CD4-positive, alpha-beta T cell treated with Interleukin-2 at 100 ng/mL for 4 hours (primary cell): Measurements from ENCODE around the gene RPUSD4.

Source experiments
- DNase-seq: peaks from one replicate; pipeline ENCODE4 v3.0.0-alpha.2; 2020; ENCODE audit warnings: low spot score

The RPUSD4 gene

DNA sequence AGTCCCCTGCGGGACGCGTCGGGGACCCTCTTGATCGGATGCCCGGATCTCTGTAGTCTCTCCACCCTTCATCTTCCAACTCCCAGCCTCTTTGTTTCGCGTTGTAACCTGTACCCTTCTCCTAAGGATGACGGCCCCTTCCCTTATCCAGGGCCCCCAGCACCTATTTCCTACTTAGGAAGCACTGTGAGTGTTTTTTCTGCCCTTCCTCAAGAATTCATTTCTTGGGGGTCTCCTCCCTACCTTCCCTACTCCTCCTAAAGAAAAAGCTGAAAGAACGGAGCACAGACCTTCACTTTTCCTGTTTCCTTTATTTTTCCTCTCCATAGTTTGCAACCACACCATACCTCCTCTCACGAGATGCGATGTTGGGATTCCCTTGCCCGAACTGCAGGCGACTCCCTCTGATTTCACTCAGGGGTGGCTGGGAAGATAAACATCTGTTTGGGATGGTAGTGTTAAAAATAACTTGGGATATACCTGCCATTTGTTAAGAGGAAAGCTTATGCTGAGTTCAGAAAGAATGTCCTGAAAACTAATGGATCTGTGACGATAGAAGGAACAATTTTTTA lies 725 bp upstream of the RPUSD4 start:
- DNase-seq = no peak

GRCh38 chr11:126210871-126211235 lies 597 bp downstream of the RPUSD4 start:
- no peak for DNase-seq

DNA sequence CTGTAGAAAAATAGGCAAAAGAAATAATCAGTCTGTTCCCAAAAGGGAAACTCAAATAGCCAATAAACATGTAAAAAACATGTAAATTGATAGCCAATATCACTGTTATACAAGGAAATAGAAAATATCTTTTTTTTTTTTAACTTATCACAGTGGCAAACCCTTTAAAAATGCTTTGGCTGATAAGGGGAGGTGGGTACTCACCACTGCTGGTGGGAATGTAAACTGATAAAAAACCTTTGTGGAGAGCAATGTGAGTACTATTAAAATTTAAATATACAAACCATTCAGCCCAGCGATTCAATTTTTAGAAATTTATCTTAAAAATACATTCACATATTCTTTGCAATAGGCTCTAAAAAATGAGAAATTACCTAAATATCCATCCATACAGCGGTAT lies 3.6 kb downstream of the RPUSD4 start:
- DNase-seq = no peak

DNA sequence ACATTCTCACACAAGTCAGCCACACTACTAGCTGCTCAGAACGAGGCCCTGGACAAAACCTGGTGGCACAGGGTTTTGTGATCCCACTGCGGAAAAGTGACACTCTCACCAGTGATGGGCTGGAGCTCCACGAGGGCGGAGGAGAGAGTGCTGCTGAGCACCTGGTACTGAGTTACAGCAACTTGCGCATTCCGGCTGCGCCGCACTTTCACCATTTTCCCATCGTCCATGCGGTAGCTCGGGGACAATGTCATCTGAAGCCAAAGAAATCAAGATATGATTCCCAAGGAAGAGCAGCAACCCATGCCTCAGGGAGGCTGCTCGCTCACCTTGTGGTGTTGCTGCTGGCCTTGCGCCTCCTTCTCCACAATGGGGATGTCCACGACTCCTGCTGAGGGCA lies 6.1 kb downstream of the RPUSD4 start:
- no peak for DNase-seq

DNA sequence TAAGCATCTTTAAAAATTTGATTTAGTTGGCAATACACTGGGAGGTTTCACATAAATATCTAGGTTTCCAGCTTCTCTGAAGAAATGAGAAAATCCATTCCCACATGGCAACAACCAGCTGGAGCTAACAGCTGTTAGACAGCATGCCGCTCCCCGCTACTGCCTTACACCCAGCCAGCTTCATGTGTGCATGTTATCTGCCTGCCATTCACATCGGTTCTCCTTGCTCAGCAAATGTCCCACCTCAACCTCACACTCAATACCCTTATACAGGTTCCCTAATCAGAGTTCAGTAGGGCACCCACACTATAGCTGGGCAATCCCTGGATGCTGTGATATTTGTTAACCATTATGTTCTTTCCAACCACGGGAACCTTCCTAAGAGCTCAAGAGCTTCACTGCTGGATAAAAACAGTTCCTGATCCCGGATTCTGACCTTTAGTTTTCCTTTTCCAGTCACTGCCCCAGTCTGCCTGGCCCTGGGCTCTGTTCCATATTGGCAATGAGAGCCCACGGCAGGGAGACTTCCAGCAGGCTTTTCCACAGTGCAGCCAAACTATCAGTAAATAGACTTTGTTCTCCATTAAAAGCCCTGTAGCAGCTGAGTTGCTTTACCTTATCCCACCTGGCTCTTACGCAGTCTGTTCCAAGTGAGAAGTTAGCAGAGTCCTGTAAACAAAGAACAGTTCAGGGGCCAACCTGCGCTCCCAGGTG lies 8.6 kb downstream of the RPUSD4 start:
- DNase-seq = no peak

DNA sequence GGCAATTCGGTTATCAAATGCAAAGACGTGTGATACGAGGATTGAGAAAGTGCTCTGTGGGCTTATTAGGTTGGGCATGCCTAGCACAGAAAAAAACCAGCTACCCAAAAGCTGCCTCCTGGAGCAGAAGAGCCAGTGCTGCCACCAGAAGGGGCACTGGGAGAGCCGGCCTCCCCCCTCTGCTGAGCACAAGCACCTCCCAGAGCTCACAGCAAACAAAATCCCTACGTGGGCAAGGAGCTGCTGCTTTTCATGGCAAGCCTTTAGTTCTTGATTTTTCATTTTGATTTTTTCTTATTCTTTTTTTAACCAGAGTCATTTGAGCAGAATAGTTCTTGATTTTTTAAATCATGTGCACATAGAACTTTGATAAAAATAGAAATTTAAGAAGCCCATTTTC lies 12.8 kb downstream of the RPUSD4 start:
- no peak for DNase-seq

- DNase-seq = no peak
These were observed 14.0 kb downstream of the RPUSD4 start for GRCh38 chr11:126197277-126197939.

DNA sequence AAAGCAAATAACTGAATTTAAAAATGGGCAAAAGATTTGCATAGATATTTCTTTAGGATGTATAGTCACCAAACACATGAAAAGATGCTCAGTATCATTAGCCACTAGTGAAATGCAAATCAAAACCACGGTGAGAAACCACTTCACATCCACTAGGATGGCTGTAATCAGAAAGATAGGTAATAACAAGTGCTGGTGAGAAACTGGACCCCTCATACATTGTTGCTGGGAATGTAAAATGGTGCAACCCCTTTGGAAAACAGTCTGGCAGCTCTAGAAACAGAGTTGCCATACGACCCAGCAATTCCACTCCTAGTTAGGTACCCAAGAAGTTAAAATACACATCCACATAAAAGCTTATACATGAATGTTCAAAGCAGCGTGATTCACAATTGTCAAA lies 16.3 kb downstream of the RPUSD4 start:
- DNase-seq = no peak

DNA sequence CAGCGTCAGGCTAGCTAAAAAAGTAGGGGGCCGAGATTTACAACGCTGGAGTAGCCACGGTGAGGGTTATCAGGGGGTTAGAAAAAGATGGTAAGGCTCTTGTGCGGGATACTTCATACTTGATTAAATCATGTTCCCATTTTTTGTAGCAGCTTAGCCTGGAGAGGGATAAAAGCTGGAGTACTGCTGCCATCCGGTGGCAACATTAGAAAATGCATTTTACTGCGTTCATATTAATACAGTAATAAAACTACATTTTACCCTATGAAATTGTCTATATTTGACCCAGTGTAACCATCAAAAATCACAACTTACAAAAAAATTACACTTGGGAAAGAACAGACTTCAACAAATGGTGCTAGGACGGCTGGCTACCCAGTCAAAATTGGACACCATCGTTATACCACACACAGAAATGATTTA lies 17.3 kb downstream of the RPUSD4 start:
- peak; percentile 26 for DNase-seq

- DNase-seq = no peak
These were observed 18.4 kb downstream of the RPUSD4 start for GRCh38 chr11:126193038-126193478.

DNA sequence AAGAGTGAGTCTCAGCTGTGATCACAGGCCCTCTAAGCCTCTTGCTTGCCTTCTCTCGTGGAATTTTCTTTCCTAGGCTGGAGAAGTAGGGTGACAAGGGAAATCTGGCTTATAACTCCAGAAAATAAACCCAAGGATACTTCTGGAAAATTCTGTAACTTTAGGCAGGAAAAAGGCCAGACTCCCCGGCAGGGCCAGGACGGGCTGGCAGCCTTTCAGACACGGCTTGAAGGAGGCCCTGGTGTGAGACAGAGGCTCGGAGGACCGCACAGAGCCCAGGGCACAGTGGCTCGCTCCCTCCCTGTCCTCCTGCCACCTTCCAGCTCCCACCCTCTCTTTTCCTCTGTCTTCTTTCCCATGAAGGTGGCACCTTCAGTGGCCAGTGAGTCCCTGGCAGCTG lies 19.1 kb downstream of the RPUSD4 start:
- DNase-seq = no peak

DNA sequence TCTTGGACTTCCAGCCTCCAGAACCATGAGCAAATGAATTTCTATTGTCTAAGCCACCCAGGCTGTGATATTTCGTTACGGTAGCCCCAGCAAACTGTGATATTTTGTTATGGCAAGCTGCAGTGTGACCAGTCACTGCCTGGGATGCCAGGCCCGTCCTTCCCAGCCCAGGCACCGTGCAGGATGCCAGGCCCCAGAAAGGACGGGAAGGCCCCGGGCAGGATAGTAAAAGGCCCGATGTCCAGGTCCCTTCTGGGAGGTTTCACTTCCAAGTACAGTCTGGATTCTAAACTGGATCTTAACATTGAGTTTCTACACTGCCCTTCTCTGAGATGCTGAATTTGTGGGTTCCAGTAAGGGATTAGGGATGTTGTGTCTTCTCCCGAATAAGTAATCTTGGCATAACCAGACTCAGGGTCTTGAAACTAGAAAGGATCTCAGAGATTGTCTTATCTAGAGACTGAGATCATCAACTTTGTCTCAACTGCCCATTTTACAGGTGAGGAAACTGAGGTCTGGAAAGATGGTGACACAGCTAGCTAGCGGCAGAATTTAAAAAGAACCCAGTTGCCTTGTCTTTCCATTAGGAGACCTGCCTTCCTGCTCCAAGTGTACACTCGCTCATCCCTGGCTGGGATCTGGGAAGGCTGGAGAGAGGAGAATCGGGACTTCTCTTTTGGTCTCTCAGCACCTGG lies 19.9 kb downstream of the RPUSD4 start:
- no peak for DNase-seq

- no peak for DNase-seq
These were observed 20.7 kb downstream of the RPUSD4 start for GRCh38 chr11:126190792-126191191.

- DNase-seq = no peak
These were observed 22.1 kb downstream of the RPUSD4 start for GRCh38 chr11:126189109-126189929.

GRCh38 chr11:126188332-126189108 lies 22.9 kb downstream of the RPUSD4 start:
- DNase-seq = no peak

GRCh38 chr11:126186708-126187529 lies 24.5 kb downstream of the RPUSD4 start:
- DNase-seq = no peak

- DNase-seq = no peak
These were observed 25.3 kb downstream of the RPUSD4 start for GRCh38 chr11:126186025-126186698.

- DNase-seq = no peak
These were observed 26.0 kb downstream of the RPUSD4 start for GRCh38 chr11:126185259-126186024.
